NCI-H82 (cell line): ENCODE measurements around the gene OTX1.
"Not testable (repeated sequence)": the region's sequence is repeated elsewhere in the genome, so short reads cannot be mapped to it uniquely, and the experiment has no call there.

Source experiments
- DNase-seq: peaks from one replicate; lab custom pipeline; 2025; lab: John Stamatoyannopoulos, UW

Gene OTX1

GRCh38 chr2:63050334-63051041, at the start of gene OTX1:
TSS of gene OTX1 (plus strand) at chr2:63050830. CDS start at chr2:63052991, 2,161 bp downstream.
- DNase-seq, result peak; percentile 92

GRCh38 chr2:63001576-63001975, 49.1 kb upstream of the OTX1 start:
- DNase-seq, result no peak

- DNase-seq, result no peak
These were observed 47.3 kb upstream of the OTX1 start for GRCh38 chr2:63003351-63003750.

GRCh38 chr2:63007813-63008458, 42.7 kb upstream of the OTX1 start:
- DNase-seq, result peak; percentile 93

- DNase-seq, result no peak
These were observed 41.8 kb upstream of the OTX1 start for GRCh38 chr2:63008838-63009237.

- no peak for DNase-seq
These were observed 41.1 kb upstream of the OTX1 start for GRCh38 chr2:63009490-63009889.

- DNase-seq, result no peak
These were observed 38.1 kb upstream of the OTX1 start for GRCh38 chr2:63012541-63012940.

GRCh38 chr2:63013438-63013837, 37.2 kb upstream of the OTX1 start:
- DNase-seq, result no peak

- no peak for DNase-seq
These were observed 35.2 kb upstream of the OTX1 start for GRCh38 chr2:63015389-63015788.

- no peak for DNase-seq
These were observed 32.2 kb upstream of the OTX1 start for GRCh38 chr2:63018439-63018838.

GRCh38 chr2:63019686-63020085, 30.9 kb upstream of the OTX1 start:
- not testable (repeated sequence) for DNase-seq

GRCh38 chr2:63023444-63023843, 27.2 kb upstream of the OTX1 start:
- DNase-seq, result peak; percentile 82

- DNase-seq, result no peak
These were observed 23.4 kb upstream of the OTX1 start for GRCh38 chr2:63027220-63027619.

- no peak for DNase-seq
These were observed 21.6 kb upstream of the OTX1 start for GRCh38 chr2:63029058-63029457.

GRCh38 chr2:63034526-63034925, 16.1 kb upstream of the OTX1 start:
- peak; percentile 94 for DNase-seq

- no peak for DNase-seq
These were observed 15.5 kb upstream of the OTX1 start for GRCh38 chr2:63035169-63035568.

- DNase-seq, result peak; percentile 11
These were observed 15.0 kb upstream of the OTX1 start for GRCh38 chr2:63035660-63036059.

GRCh38 chr2:63038034-63038433, 12.6 kb upstream of the OTX1 start:
- no peak for DNase-seq

- peak; percentile 8 for DNase-seq
These were observed 10.0 kb upstream of the OTX1 start for GRCh38 chr2:63040586-63040985.

- peak; percentile 48 for DNase-seq
These were observed 9.0 kb upstream of the OTX1 start for GRCh38 chr2:63041592-63041991.

- DNase-seq, result no peak
These were observed 6.0 kb upstream of the OTX1 start for GRCh38 chr2:63044362-63045327.

- DNase-seq, result no peak
These were observed 4.1 kb upstream of the OTX1 start for GRCh38 chr2:63046552-63046951.

GRCh38 chr2:63046961-63047320, 3.7 kb upstream of the OTX1 start:
- DNase-seq, result no peak
